Esophagus squamous epithelium (tissue), 4 donors: Measurements from ENCODE around the gene STMN3.

ENCODE experiments used
- CTCF ChIP-seq, 6 experiments: fragments of 450-650 bp in 4 of 6; fragments of 200-600 bp in 2 of 6; sonication (generic) in 2 of 6; IDR thresholded peaks; one replicate each; pipeline ENCODE4 v1.5.1; 2016 to 2019; ENCODE audit warnings: antibody characterized with exemption in 6 of 6, mild to moderate bottlenecking in 4 of 6, moderate library complexity in 4 of 6
- POLR2A ChIP-seq, 4 donors: fragments of 450-650 bp; IDR thresholded peaks; one replicate each; pipeline ENCODE4 v1.6.1; 2017; ENCODE audit warnings: antibody characterized with exemption in 4 of 4, mild to moderate bottlenecking in 4 of 4, moderate library complexity in 3 of 4

- no peak for TF ChIP-seq POLR2A (IDR thresholded peaks at IDR 0.05)
- TF ChIP-seq CTCF (IDR thresholded peaks at IDR 0.05), result no peak
These were observed 30.5 kb downstream of the STMN3 start for GRCh38 chr20:63622732-63623131.
